HCT116 (cell line): Measurements from ENCODE around the gene IGLL5. TPM values are rescaled to one million over a fixed set of nuclear protein-coding genes. Genes with fewer than 3 reads are reported as not detected.

Experiments used
- ATAC-seq: fragments of 200-7000 bp; cut with Tn5 transposase; 2 replicates; pipeline ENCODE4 v1.9.1; 2020; ENCODE audit warnings: mild to moderate bottlenecking, moderate library complexity
- BruUV-seq: library from RNA; stranded (reverse); fragments of 400-500 nt; replicated peaks from 2 replicates; lab custom pipeline; 2021; lab: Mats Ljungman, UMichigan
- CTCF ChIA-PET: fragments of 300-600 bp; sonication (Branson Sonifier 250); formaldehyde crosslinking; loops from one replicate; lab custom pipeline; 2021; ENCODE audit warnings: antibody characterized with exemption; lab: Charles Lee
- POLR2A ChIA-PET: fragments of 300-600, 350-600 bp; sonication (Branson Sonifier 250); formaldehyde crosslinking; loops from one replicate; lab custom pipeline; 2021; ENCODE audit warnings: antibody characterized with exemption; lab: Charles Lee
- RAD21 ChIA-PET, 2 experiments: fragments of 300-600 bp; sonication (Branson Sonifier 250); formaldehyde crosslinking; loops; one replicate each; lab custom pipeline; 2023; ENCODE audit warnings: low total read pairs in 2 of 2; ENCODE audit not compliant: uncharacterized antibody in 2 of 2, unreplicated experiment in 2 of 2, low non-redundant PET in 1 of 2; lab: Charles Lee
- DNase-seq: peaks from one replicate; pipeline ENCODE4 v3.0.0-alpha.2; 2010; ENCODE audit warnings: low read depth, low spot score
- H2AFZ ChIP-seq: fragments of 200-600 bp; shearing (Covaris generic), sonication (generic); 2 replicates; pipeline ENCODE4 v1.6.1; 2017; ENCODE audit warnings: low read depth, mixed run types, mixed read lengths, antibody characterized with exemption, low read length; ENCODE audit not compliant: poor library complexity, severe bottlenecking
- H3K27ac ChIP-seq: 2 replicates; pipeline ENCODE4 v1.5.1; 2012; ENCODE audit warnings: low read depth, low read length
- H3K27me3 ChIP-seq: fragments of 200-600 bp; sonication (generic); 2 replicates; pipeline ENCODE4 v1.6.1; 2016; ENCODE audit warnings: mixed run types, low read length, mixed read lengths; ENCODE audit not compliant: insufficient read depth
- H3K36me3 ChIP-seq, 2 experiments: fragments of 200-500 bp in 1 of 2; fragments of 200-600 bp in 1 of 2; sonication (Bioruptor generic) in 1 of 2; sonication (generic) in 1 of 2; 2 replicates each; pipeline versions ENCODE4 v1.5.1 to v1.6.1; 2014 to 2016; ENCODE audit warnings: low read length in 2 of 2, inconsistent platforms in 1 of 2, mixed read lengths in 1 of 2, mixed run types in 1 of 2; ENCODE audit not compliant: insufficient read depth in 2 of 2, control insufficient read depth in 1 of 2
- H3K4me1 ChIP-seq, 2 experiments: fragments of 200-600 bp in 1 of 2; sonication (generic) in 1 of 2; 2 replicates each; pipeline versions ENCODE4 v1.5.1 to v1.6.1; 2012 to 2017; ENCODE audit warnings: low read length in 2 of 2, inconsistent platforms in 1 of 2, mild to moderate bottlenecking in 1 of 2, mixed read lengths in 1 of 2, mixed run types in 1 of 2, moderate library complexity in 1 of 2; ENCODE audit not compliant: insufficient read depth in 2 of 2, control insufficient read depth in 1 of 2
- H3K4me2 ChIP-seq: fragments of 200-600 bp; sonication (generic); 2 replicates; pipeline ENCODE4 v1.6.1; 2017; ENCODE audit warnings: mixed run types, low read length, mixed read lengths
- H3K4me3 ChIP-seq, 2 experiments: fragments of 200-600 bp in 1 of 2; sonication (generic) in 1 of 2; replicated peaks in 1 of 2; 2 replicates each; pipeline ENCODE4 v1.5.1; 2011 to 2016; ENCODE audit warnings: low read length in 2 of 2, control low read depth in 1 of 2, low read depth in 1 of 2, mild to moderate bottlenecking in 1 of 2, mixed read lengths in 1 of 2, mixed run types in 1 of 2
- H3K79me2 ChIP-seq: fragments of 200-600 bp; sonication (generic); 2 replicates; pipeline ENCODE4 v1.6.1; 2017; ENCODE audit warnings: mild to moderate bottlenecking, mixed run types, low read length, moderate library complexity, mixed read lengths; ENCODE audit not compliant: insufficient read depth
- H3K9ac ChIP-seq: fragments of 200-600 bp; sonication (generic); 2 replicates; pipeline ENCODE4 v1.6.1; 2016; ENCODE audit warnings: low read length, mixed read lengths
- H3K9me2 ChIP-seq: fragments of 200-600 bp; sonication (generic), shearing (Covaris generic); 2 replicates; pipeline ENCODE4 v1.6.1; 2017; ENCODE audit warnings: mixed run types, mild to moderate bottlenecking, moderate library complexity; ENCODE audit not compliant: insufficient read depth
- H3K9me3 ChIP-seq, 2 experiments: fragments of 200-500 bp in 1 of 2; fragments of 200-600 bp in 1 of 2; sonication (Bioruptor generic) in 1 of 2; sonication (generic) in 1 of 2; 2 replicates each; pipeline ENCODE4 v1.6.1; 2014 to 2017; ENCODE audit warnings: low read length in 2 of 2, mixed read lengths in 2 of 2, inconsistent platforms in 1 of 2, low read depth in 1 of 2, mild to moderate bottlenecking in 1 of 2, mixed run types in 1 of 2, moderate library complexity in 1 of 2; ENCODE audit not compliant: control insufficient read depth in 1 of 2, insufficient read depth in 1 of 2
- H4K20me1 ChIP-seq: fragments of 200-600 bp; sonication (generic), shearing (Covaris generic); 2 replicates; pipeline ENCODE4 v1.6.1; 2017; ENCODE audit warnings: mixed run types, mild to moderate bottlenecking, moderate library complexity; ENCODE audit not compliant: insufficient read depth
- CBX3 ChIP-seq: IDR thresholded peaks from 2 replicates; pipeline ENCODE4 v1.6.1; 2012; ENCODE audit warnings: low read depth
- CEBPB ChIP-seq: IDR thresholded peaks from 2 replicates; pipeline ENCODE4 v1.6.1; 2012; ENCODE audit warnings: low read depth
- ELF1 ChIP-seq: IDR thresholded peaks from 2 replicates; pipeline ENCODE4 v1.6.1; 2012; ENCODE audit warnings: low read depth, borderline replicate concordance
- RAD21 ChIP-seq: IDR thresholded peaks from 2 replicates; pipeline ENCODE4 v1.6.1; 2012; ENCODE audit warnings: low read depth, mild to moderate bottlenecking
- YY1 ChIP-seq: IDR thresholded peaks from 2 replicates; pipeline ENCODE4 v1.6.1; 2011; ENCODE audit warnings: low read length, low read depth, moderate library complexity, mild to moderate bottlenecking; ENCODE audit not compliant: insufficient replicate concordance; ENCODE audit errors: extremely low read depth
- ZFX ChIP-seq: fragments of 450-650 bp; IDR thresholded peaks from 2 replicates; pipeline ENCODE4 v1.6.1; 2017
- intact Hi-C: fragments of 100-400 bp; cut with micrococcal nuclease; formaldehyde crosslinking; loops from 2 replicates; pipeline ENCODE4 v1.10.0; 2022
- total RNA-seq: library from RNA; stranded (reverse); gene quantifications from one replicate; pipeline ENCODE4 v1.2.1, GENCODE V29; 2021; ENCODE audit not compliant: unreplicated experiment
- TF ChIP-seq, protein P1 (sequence below): IDR thresholded peaks from 2 replicates; pipeline ENCODE4 v1.6.1; 2011; ENCODE audit warnings: mild to moderate bottlenecking, low read length, moderate library complexity; ENCODE audit not compliant: insufficient replicate concordance; ENCODE audit errors: extremely low read depth
- TF ChIP-seq, protein P2 (sequence below): IDR thresholded peaks from 2 replicates; pipeline ENCODE4 v1.6.1; 2012; ENCODE audit warnings: low read depth
- TF ChIP-seq, protein P3 (sequence below), 3 experiments: fragments of 200-600 bp in 1 of 3; sonication (generic) in 1 of 3; IDR thresholded peaks in 2 of 3; conservative IDR thresholded peaks in 1 of 3; 2 replicates each; pipeline ENCODE4 v1.5.1; 2012 to 2017; ENCODE audit warnings: low read depth in 2 of 3, low read length in 2 of 3, antibody characterized with exemption in 1 of 3, borderline replicate concordance in 1 of 3, control low read depth in 1 of 3, mild to moderate bottlenecking in 1 of 3, mixed read lengths in 1 of 3, mixed run types in 1 of 3, moderate library complexity in 1 of 3; ENCODE audit not compliant: insufficient read depth in 1 of 3
- TF ChIP-seq, protein P4 (sequence below): IDR thresholded peaks from 2 replicates; pipeline ENCODE4 v1.6.1; 2012

IGLL5 gene
- total RNA-seq, 1 experiment from 2014 or later, result not detected

DNA sequence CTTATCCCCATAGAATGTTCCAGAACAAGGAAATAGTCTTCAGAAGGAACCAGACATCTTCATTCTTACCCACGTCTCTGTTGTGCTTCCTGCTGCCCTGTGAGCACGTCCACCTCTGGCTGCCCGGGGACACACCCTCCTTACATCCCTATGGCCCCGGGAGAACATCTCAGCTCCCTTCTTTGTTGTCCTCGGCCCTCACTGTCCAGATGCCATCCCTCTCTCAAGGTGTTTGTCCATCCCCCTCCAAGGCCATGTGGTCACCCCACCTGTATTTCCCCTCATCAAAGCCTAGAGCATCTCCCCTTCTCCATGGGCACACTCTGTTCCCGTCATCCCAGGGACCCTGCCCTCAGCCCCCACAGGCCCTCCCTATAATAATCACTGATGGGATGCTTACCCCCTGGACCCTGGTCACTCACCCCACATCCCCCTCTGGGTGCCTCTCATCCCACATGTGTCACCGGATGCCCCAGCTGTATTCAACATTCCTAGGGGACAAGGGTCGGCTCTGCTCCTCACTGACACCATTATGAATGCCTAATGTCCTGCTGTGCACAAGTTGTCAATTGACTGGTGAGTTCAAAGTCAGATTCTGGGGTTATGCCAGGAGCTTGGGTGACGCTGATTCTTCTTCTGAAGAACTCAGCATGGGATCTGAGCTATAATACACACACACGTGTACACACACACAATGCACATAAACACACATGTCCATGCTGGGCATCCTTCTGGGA lies 28.8 kb downstream of the IGLL5 start:
- CTCF ChIA-PET, result interaction anchor here (1.0 kb wide), 1 partner anchor 39 kb away, joined by 5 read pairs; no protein-coding TSS in a partner anchor

DNA sequence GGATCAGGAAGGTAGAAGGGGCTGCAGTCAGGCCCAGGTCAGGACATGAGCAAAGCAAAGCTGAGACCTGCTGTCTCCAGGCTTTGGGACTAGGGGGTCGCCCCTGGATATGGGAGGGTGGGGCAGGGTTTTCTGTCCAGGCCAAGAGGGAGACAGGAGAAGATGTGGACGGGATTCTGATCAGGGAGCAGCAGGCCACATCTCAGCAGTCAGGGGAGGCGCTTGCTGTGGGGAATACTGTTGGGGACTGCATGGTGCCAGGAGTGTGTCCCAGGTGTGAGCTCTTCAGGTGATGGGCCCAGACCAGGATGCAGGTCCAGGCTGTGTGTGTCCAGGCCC lies 29.3 kb downstream of the IGLL5 start:
- Histone ChIP-seq H3K36me3 (no peaks in the 10 kb centered on the region), H4K20me1 (no peaks in the 10 kb centered on the region), H3K27ac (no peak overlapping the region), H3K4me1 (no peaks in the 10 kb centered on the region), H3K79me2 (no peaks in the 10 kb centered on the region), H3K9me2 (no peaks in the 10 kb centered on the region), H3K27me3 (peaks cover 17% of the 10 kb centered on the region), H3K4me2 (no peak overlapping the region), H2AFZ (no peak overlapping the region), H3K4me3 (no peak overlapping the region), H3K9me3 (no peaks in the 10 kb centered on the region), H3K9ac (no peak overlapping the region)
- no peak for DNase-seq
- intact Hi-C loops, result no loop called here
- no TSS peak for BruUV-seq
- CTCF ChIA-PET, result interaction anchor here (1.0 kb wide), 1 partner anchor 40 kb away, joined by 5 read pairs; no protein-coding TSS in a partner anchor
- RAD21 ChIA-PET, result no interaction called here
- no peak for ATAC-seq
- POLR2A ChIA-PET, result no interaction called here
- TF ChIP-seq CBX3 (no peak), YY1 (no peak), ZFX (no peak)
- TF ChIP-seq, protein P1, sequence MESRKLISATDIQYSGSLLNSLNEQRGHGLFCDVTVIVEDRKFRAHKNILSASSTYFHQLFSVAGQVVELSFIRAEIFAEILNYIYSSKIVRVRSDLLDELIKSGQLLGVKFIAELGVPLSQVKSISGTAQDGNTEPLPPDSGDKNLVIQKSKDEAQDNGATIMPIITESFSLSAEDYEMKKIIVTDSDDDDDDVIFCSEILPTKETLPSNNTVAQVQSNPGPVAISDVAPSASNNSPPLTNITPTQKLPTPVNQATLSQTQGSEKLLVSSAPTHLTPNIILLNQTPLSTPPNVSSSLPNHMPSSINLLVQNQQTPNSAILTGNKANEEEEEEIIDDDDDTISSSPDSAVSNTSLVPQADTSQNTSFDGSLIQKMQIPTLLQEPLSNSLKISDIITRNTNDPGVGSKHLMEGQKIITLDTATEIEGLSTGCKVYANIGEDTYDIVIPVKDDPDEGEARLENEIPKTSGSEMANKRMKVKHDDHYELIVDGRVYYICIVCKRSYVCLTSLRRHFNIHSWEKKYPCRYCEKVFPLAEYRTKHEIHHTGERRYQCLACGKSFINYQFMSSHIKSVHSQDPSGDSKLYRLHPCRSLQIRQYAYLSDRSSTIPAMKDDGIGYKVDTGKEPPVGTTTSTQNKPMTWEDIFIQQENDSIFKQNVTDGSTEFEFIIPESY, result no peak
- TF ChIP-seq, protein P2, sequence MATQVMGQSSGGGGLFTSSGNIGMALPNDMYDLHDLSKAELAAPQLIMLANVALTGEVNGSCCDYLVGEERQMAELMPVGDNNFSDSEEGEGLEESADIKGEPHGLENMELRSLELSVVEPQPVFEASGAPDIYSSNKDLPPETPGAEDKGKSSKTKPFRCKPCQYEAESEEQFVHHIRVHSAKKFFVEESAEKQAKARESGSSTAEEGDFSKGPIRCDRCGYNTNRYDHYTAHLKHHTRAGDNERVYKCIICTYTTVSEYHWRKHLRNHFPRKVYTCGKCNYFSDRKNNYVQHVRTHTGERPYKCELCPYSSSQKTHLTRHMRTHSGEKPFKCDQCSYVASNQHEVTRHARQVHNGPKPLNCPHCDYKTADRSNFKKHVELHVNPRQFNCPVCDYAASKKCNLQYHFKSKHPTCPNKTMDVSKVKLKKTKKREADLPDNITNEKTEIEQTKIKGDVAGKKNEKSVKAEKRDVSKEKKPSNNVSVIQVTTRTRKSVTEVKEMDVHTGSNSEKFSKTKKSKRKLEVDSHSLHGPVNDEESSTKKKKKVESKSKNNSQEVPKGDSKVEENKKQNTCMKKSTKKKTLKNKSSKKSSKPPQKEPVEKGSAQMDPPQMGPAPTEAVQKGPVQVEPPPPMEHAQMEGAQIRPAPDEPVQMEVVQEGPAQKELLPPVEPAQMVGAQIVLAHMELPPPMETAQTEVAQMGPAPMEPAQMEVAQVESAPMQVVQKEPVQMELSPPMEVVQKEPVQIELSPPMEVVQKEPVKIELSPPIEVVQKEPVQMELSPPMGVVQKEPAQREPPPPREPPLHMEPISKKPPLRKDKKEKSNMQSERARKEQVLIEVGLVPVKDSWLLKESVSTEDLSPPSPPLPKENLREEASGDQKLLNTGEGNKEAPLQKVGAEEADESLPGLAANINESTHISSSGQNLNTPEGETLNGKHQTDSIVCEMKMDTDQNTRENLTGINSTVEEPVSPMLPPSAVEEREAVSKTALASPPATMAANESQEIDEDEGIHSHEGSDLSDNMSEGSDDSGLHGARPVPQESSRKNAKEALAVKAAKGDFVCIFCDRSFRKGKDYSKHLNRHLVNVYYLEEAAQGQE, result no peak

More for the DNA sequence above, 28.8 kb downstream of the IGLL5 start:
- TF ChIP-seq, protein P3, sequence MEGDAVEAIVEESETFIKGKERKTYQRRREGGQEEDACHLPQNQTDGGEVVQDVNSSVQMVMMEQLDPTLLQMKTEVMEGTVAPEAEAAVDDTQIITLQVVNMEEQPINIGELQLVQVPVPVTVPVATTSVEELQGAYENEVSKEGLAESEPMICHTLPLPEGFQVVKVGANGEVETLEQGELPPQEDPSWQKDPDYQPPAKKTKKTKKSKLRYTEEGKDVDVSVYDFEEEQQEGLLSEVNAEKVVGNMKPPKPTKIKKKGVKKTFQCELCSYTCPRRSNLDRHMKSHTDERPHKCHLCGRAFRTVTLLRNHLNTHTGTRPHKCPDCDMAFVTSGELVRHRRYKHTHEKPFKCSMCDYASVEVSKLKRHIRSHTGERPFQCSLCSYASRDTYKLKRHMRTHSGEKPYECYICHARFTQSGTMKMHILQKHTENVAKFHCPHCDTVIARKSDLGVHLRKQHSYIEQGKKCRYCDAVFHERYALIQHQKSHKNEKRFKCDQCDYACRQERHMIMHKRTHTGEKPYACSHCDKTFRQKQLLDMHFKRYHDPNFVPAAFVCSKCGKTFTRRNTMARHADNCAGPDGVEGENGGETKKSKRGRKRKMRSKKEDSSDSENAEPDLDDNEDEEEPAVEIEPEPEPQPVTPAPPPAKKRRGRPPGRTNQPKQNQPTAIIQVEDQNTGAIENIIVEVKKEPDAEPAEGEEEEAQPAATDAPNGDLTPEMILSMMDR (IDR thresholded peaks at IDR 0.05 in 2 of 3, conservative IDR thresholded peaks at IDR 0.05 in 1 of 3; ENCODE audit: borderline replicate concordance in 1 of 3, insufficient read depth in 1 of 3, low read depth in 2 of 3, low read length in 2 of 3), result no peak
- TF ChIP-seq, protein P4, sequence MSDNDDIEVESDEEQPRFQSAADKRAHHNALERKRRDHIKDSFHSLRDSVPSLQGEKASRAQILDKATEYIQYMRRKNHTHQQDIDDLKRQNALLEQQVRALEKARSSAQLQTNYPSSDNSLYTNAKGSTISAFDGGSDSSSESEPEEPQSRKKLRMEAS, result no peak
- TF ChIP-seq ELF1, result no peak
- TF ChIP-seq CEBPB, result no peak
- no peak for TF ChIP-seq RAD21
- BruUV-seq, result no TSS peak
- ChIA-PET POLR2A (no interaction called here), RAD21 (no interaction called here)
- H3K79me2 ChIP-seq, result no peaks in the 10 kb centered on the region
- no peak overlapping the region for H3K4me3 ChIP-seq
- H3K27me3 ChIP-seq, result peaks cover 19% of the 10 kb centered on the region
- H3K9me2 ChIP-seq, result no peaks in the 10 kb centered on the region
- H3K9me3 ChIP-seq, result no peaks in the 10 kb centered on the region
- intact Hi-C loops, result no loop called here
- DNase-seq (no peak), ATAC-seq (no peak)
- H2AFZ ChIP-seq, result no peak overlapping the region
- no peaks in the 10 kb centered on the region for H4K20me1 ChIP-seq
- H3K36me3 ChIP-seq, result no peaks in the 10 kb centered on the region
- no peaks in the 10 kb centered on the region for H3K4me1 ChIP-seq
- no peak overlapping the region for H3K9ac ChIP-seq
- no peak overlapping the region for H3K4me2 ChIP-seq
- no peak overlapping the region for H3K27ac ChIP-seq
